Pons (tissue), 1 donor: ENCODE results near the gene SF3B4.

Source experiments
- DNase-seq: peaks from one replicate; pipeline ENCODE4 v3.0.0-alpha.2; 2016; ENCODE audit warnings: low spot score

The SF3B4 gene

GRCh38 chr1:149933208-149933607 is 5.6 kb upstream of the SF3B4 start:
- DNase-seq, result no peak

GRCh38 chr1:149932474-149932873 is 4.9 kb upstream of the SF3B4 start:
- no peak for DNase-seq

GRCh38 chr1:149931212-149931790 is 3.7 kb upstream of the SF3B4 start:
- DNase-seq, result no peak

GRCh38 chr1:149929856-149930255 is 2.3 kb upstream of the SF3B4 start:
- no peak for DNase-seq

- no peak for DNase-seq
Observed at GRCh38 chr1:149928401-149928724, 760 bp upstream of the SF3B4 start.

GRCh38 chr1:149927056-149927562 is 494 bp downstream of the SF3B4 start:
- DNase-seq, result no peak

- DNase-seq, result no peak
Observed at GRCh38 chr1:149926296-149926695, 1.3 kb downstream of the SF3B4 start.

GRCh38 chr1:149925751-149926150 is 1.9 kb downstream of the SF3B4 start:
- DNase-seq, result no peak

- no peak for DNase-seq
Observed at GRCh38 chr1:149925345-149925744, 2.3 kb downstream of the SF3B4 start.

- no peak for DNase-seq
Observed at GRCh38 chr1:149923626-149924025, 4.0 kb downstream of the SF3B4 start.

- DNase-seq, result peak; percentile 60
Observed at GRCh38 chr1:149917571-149918144, 9.9 kb downstream of the SF3B4 start, which contains the start of gene SV2A. Gene SV2A, minus strand, starts transcription at chr1:149917844. Its CDS starts 4,004 bp downstream, at chr1:149913840.

- DNase-seq, result no peak
Observed at GRCh38 chr1:149916898-149917252, 10.7 kb downstream of the SF3B4 start.

GRCh38 chr1:149916193-149916897 is 11.3 kb downstream of the SF3B4 start:
- DNase-seq, result no peak

- DNase-seq, result no peak
Observed at GRCh38 chr1:149915429-149916192, 12.0 kb downstream of the SF3B4 start.

GRCh38 chr1:149914545-149914944 is 13.1 kb downstream of the SF3B4 start:
- no peak for DNase-seq

GRCh38 chr1:149906570-149907075 is 21.0 kb downstream of the SF3B4 start:
- no peak for DNase-seq

- no peak for DNase-seq
Observed at GRCh38 chr1:149903836-149904491, 23.6 kb downstream of the SF3B4 start.

- DNase-seq, result peak; percentile 94
Observed at GRCh38 chr1:149899460-149900284, 27.9 kb downstream of the SF3B4 start, which contains the start of gene BOLA1. Gene BOLA1, plus strand, starts transcription at chr1:149899568. Its CDS starts 492 bp downstream, at chr1:149900060.

- DNase-seq, result no peak
Observed at GRCh38 chr1:149896575-149896974, 31.0 kb downstream of the SF3B4 start.

- DNase-seq, result no peak
Observed at GRCh38 chr1:149888999-149889289, 38.7 kb downstream of the SF3B4 start.
